ENCODE data around the gene OR52W1. TPM values are rescaled to one million over a fixed set of nuclear protein-coding genes. Genes with fewer than 3 reads are reported as not detected.

Gene OR52W1
- total RNA-seq, 1 experiment from 2014 or later = not detected

- H3K27ac Mint-ChIP-seq (ENCODE audit: unreplicated experiment) = no peak overlapping the region
- no peak overlapping the region for H3K4me3 Mint-ChIP-seq (ENCODE audit: low read depth, unreplicated experiment)
- BruUV-seq (replicated peaks) = TSS peak; percentile 10
- no peaks in the 10 kb centered on the region for H3K9me3 Mint-ChIP-seq (ENCODE audit: low read depth, unreplicated experiment)
- no peak for TF ChIP-seq CTCF (IDR thresholded peaks at IDR 0.05; ENCODE audit: unreplicated experiment)
- no peak for DNase-seq
- H3K27me3 Mint-ChIP-seq (ENCODE audit: unreplicated experiment) = no peaks in the 10 kb centered on the region
- intact Hi-C loops (cut with micrococcal nuclease; ENCODE audit: unreplicated experiment) = no loop called here
- peaks cover 5% of the 10 kb centered on the region for H3K36me3 Mint-ChIP-seq (ENCODE audit: insufficient read depth, unreplicated experiment)
- H3K4me1 Mint-ChIP-seq (ENCODE audit: low read depth, unreplicated experiment) = no peaks in the 10 kb centered on the region
- CTCF ChIA-PET = interaction anchor here (1.5 kb wide), 1 partner anchor 147 kb away, joined by 3 read pairs; no protein-coding TSS in a partner anchor
Measured at GRCh38 chr11:6216501-6216900, 17.5 kb downstream of the OR52W1 start.

- peaks cover 5% of the 10 kb centered on the region for H3K36me3 Mint-ChIP-seq (ENCODE audit: insufficient read depth, unreplicated experiment)
- DNase-seq = no peak
- H3K9me3 Mint-ChIP-seq (ENCODE audit: low read depth, unreplicated experiment) = no peaks in the 10 kb centered on the region
- no peak overlapping the region for H3K4me3 Mint-ChIP-seq (ENCODE audit: low read depth, unreplicated experiment)
- no TSS peak for BruUV-seq (replicated peaks)
- H3K4me1 Mint-ChIP-seq (ENCODE audit: low read depth, unreplicated experiment) = no peaks in the 10 kb centered on the region
- no peak overlapping the region for H3K27ac Mint-ChIP-seq (ENCODE audit: unreplicated experiment)
- TF ChIP-seq CTCF (IDR thresholded peaks at IDR 0.05; ENCODE audit: unreplicated experiment) = no peak
- H3K27me3 Mint-ChIP-seq (ENCODE audit: unreplicated experiment) = no peaks in the 10 kb centered on the region
- CTCF ChIA-PET = interaction anchor here (0.7 kb wide), 1 partner anchor 9 kb away, joined by 6 read pairs; no protein-coding TSS in a partner anchor
- intact Hi-C loops (cut with micrococcal nuclease; ENCODE audit: unreplicated experiment) = no loop called here
Measured at GRCh38 chr11:6217722-6218121, 18.7 kb downstream of the OR52W1 start.

GRCh38 chr11:6219359-6219758, 20.3 kb downstream of the OR52W1 start:
- no peak for DNase-seq
- no peak overlapping the region for H3K27ac Mint-ChIP-seq (ENCODE audit: unreplicated experiment)
- CTCF ChIA-PET = no interaction called here
- intact Hi-C loops (cut with micrococcal nuclease; ENCODE audit: unreplicated experiment) = no loop called here
- H3K36me3 Mint-ChIP-seq (ENCODE audit: insufficient read depth, unreplicated experiment) = peaks cover 5% of the 10 kb centered on the region
- no peak overlapping the region for H3K4me3 Mint-ChIP-seq (ENCODE audit: low read depth, unreplicated experiment)
- BruUV-seq (replicated peaks) = no TSS peak
- no peak for TF ChIP-seq CTCF (IDR thresholded peaks at IDR 0.05; ENCODE audit: unreplicated experiment)
- no peaks in the 10 kb centered on the region for H3K9me3 Mint-ChIP-seq (ENCODE audit: low read depth, unreplicated experiment)
- no peaks in the 10 kb centered on the region for H3K4me1 Mint-ChIP-seq (ENCODE audit: low read depth, unreplicated experiment)
- H3K27me3 Mint-ChIP-seq (ENCODE audit: unreplicated experiment) = no peaks in the 10 kb centered on the region

GRCh38 chr11:6223854-6224253, 24.8 kb downstream of the OR52W1 start:
- H3K4me3 Mint-ChIP-seq (ENCODE audit: low read depth, unreplicated experiment) = no peak overlapping the region

More at GRCh38 chr11:6223854-6224253, 24.8 kb downstream of the OR52W1 start:
- intact Hi-C loops (cut with micrococcal nuclease; ENCODE audit: unreplicated experiment) = no loop called here
- no peak for DNase-seq
- H3K4me1 Mint-ChIP-seq (ENCODE audit: low read depth, unreplicated experiment) = peaks cover 33% of the 10 kb centered on the region
- no peak for TF ChIP-seq CTCF (IDR thresholded peaks at IDR 0.05; ENCODE audit: unreplicated experiment)
- H3K9me3 Mint-ChIP-seq (ENCODE audit: low read depth, unreplicated experiment) = no peaks in the 10 kb centered on the region
- H3K27ac Mint-ChIP-seq (ENCODE audit: unreplicated experiment) = no peak overlapping the region
- CTCF ChIA-PET = no interaction called here
- BruUV-seq (replicated peaks) = no TSS peak
- H3K27me3 Mint-ChIP-seq (ENCODE audit: unreplicated experiment) = no peaks in the 10 kb centered on the region
- H3K36me3 Mint-ChIP-seq (ENCODE audit: insufficient read depth, unreplicated experiment) = no peaks in the 10 kb centered on the region

Measured in Calu3 (cell line).